SK-N-SH treated with all-trans-retinoic acid at 6 μM for 48 hours (cell line): Measurements from ENCODE around the gene ODAD3.
A peak's percentile ranks its signal among the peaks of the same experiment; 100 is the strongest.

ENCODE experiments used
- ATAC-seq: fragments of 200-7000 bp; cut with Tn5 transposase; 3 replicates; pipeline ENCODE4 v1.9.1; 2020; ENCODE audit warnings: mild to moderate bottlenecking, moderate library complexity
- ARNTL ChIP-seq: fragments of 450-650 bp; formaldehyde crosslinking; IDR thresholded peaks from 2 replicates; pipeline ENCODE4 v1.5.0; 2020; ENCODE audit warnings: low read depth, mild to moderate bottlenecking, moderate library complexity, borderline replicate concordance
- BACH2 ChIP-seq: fragments of 250-450 bp; sonication (Bioruptor Pico); IDR thresholded peaks from 2 replicates; pipeline ENCODE4 v1.9.0; 2021; ENCODE audit warnings: mild to moderate bottlenecking, borderline replicate concordance
- CREB5 ChIP-seq: fragments of 250-450 bp; sonication (Bioruptor Pico); IDR thresholded peaks from 2 replicates; pipeline ENCODE4 v1.5.1; 2020; ENCODE audit warnings: low read depth, mild to moderate bottlenecking, moderate library complexity
- CSRNP3 ChIP-seq: fragments of 250-450 bp; sonication (Bioruptor Pico); IDR thresholded peaks from 2 replicates; pipeline ENCODE4 v1.5.1; 2021; ENCODE audit warnings: mild to moderate bottlenecking, moderate library complexity
- ESRRG ChIP-seq: fragments of 250-450 bp; sonication (Bioruptor Pico); IDR thresholded peaks from 2 replicates; pipeline ENCODE4 v1.6.1; 2021; ENCODE audit warnings: mild to moderate bottlenecking
- GLIS3 ChIP-seq: fragments of 250-450 bp; sonication (Bioruptor Pico); IDR thresholded peaks from 2 replicates; pipeline ENCODE4 v1.5.0; 2020; ENCODE audit warnings: mild to moderate bottlenecking, moderate library complexity
- ISL1 ChIP-seq: fragments of 250-450 bp; sonication (Bioruptor Pico); IDR thresholded peaks from 2 replicates; pipeline ENCODE4 v2.1.2; 2022; ENCODE audit warnings: mild to moderate bottlenecking, moderate library complexity
- OSR1 ChIP-seq: fragments of 250-450 bp; sonication (Bioruptor Pico); IDR thresholded peaks from 2 replicates; pipeline ENCODE4 v1.8.0; 2022; ENCODE audit warnings: moderate library complexity, mild to moderate bottlenecking, inconsistent platforms
- PATZ1 ChIP-seq: fragments of 250-450 bp; sonication (Bioruptor Pico); IDR thresholded peaks from 2 replicates; pipeline ENCODE4 v1.8.0; 2020; ENCODE audit warnings: mild to moderate bottlenecking, moderate library complexity, borderline replicate concordance
- POU6F1 ChIP-seq: fragments of 250-450 bp; sonication (Bioruptor Pico); IDR thresholded peaks from 2 replicates; pipeline ENCODE4 v1.8.0; 2021; ENCODE audit warnings: low read depth, mild to moderate bottlenecking, moderate library complexity, borderline replicate concordance
- RARB ChIP-seq: fragments of 250-450 bp; sonication (Bioruptor Pico); IDR thresholded peaks from 2 replicates; pipeline ENCODE4 v1.8.0; 2021; ENCODE audit warnings: mild to moderate bottlenecking, moderate library complexity
- SNAI2 ChIP-seq: fragments of 250-450 bp; sonication (Bioruptor Pico); IDR thresholded peaks from 2 replicates; pipeline ENCODE4 v1.5.0; 2020; ENCODE audit warnings: mild to moderate bottlenecking, moderate library complexity
- TCF4 ChIP-seq: fragments of 250-450 bp; sonication (Bioruptor Pico); IDR thresholded peaks from 2 replicates; pipeline ENCODE4 v1.8.0; 2021; ENCODE audit warnings: mild to moderate bottlenecking, moderate library complexity, borderline replicate concordance
- TOX ChIP-seq: fragments of 250-450 bp; sonication (Bioruptor Pico); IDR thresholded peaks from 2 replicates; pipeline ENCODE4 v1.8.0; 2021; ENCODE audit warnings: mild to moderate bottlenecking, moderate library complexity, borderline replicate concordance
- TSHZ2 ChIP-seq: fragments of 250-450 bp; sonication (Bioruptor Pico); IDR thresholded peaks from 2 replicates; pipeline ENCODE4 v1.5.0; 2020; ENCODE audit warnings: mild to moderate bottlenecking, moderate library complexity
- ZFP3 ChIP-seq: fragments of 250-450 bp; sonication (Bioruptor Pico); IDR thresholded peaks from 2 replicates; pipeline ENCODE4 v1.5.0; 2020; ENCODE audit warnings: mild to moderate bottlenecking, moderate library complexity
- ZFP30 ChIP-seq: fragments of 450-650 bp; formaldehyde crosslinking; IDR thresholded peaks from 2 replicates; pipeline ENCODE4 v1.5.0; 2022; ENCODE audit warnings: mild to moderate bottlenecking, moderate library complexity
- ZNF565 ChIP-seq: fragments of 450-650 bp; formaldehyde crosslinking; conservative IDR thresholded peaks from 2 replicates; pipeline ENCODE4 v1.5.0; 2020; ENCODE audit warnings: low read depth, mild to moderate bottlenecking, moderate library complexity
- ZNF70 ChIP-seq: fragments of 450-650 bp; formaldehyde crosslinking; IDR thresholded peaks from 2 replicates; pipeline ENCODE4 v1.5.0; 2020; ENCODE audit warnings: mild to moderate bottlenecking, moderate library complexity

ODAD3 gene

GRCh38 chr19:11435057-11435832 lies at the start of gene ODAD3, which contains the start of gene PRKCSH:
Gene ODAD3 (minus strand): TSS chr19:11435121. CDS start chr19:11435016, 105 bp downstream.
Gene PRKCSH (plus strand): TSS chr19:11435635. CDS start chr19:11436118, 483 bp downstream.
- ATAC-seq = peak; percentile 98

GRCh38 chr19:11483366-11484111 lies 48.6 kb upstream of the ODAD3 start:
- TF ChIP-seq TSHZ2 (CRISPR knock-in tag) (no peak), BACH2 (CRISPR knock-in tag) (no peak), ZNF70 (CRISPR knock-in tag) (no peak), ESRRG (CRISPR knock-in tag) (no peak), POU6F1 (CRISPR knock-in tag) (no peak), ZFP30 (no peak), CREB5 (CRISPR knock-in tag) (no peak), GLIS3 (CRISPR knock-in tag) (no peak), SNAI2 (no peak), ZNF565 (no peak), RARB (no peak), OSR1 (CRISPR knock-in tag) (no peak), TCF4 (no peak), ARNTL (CRISPR knock-in tag) (no peak), TOX (CRISPR knock-in tag) (no peak), ISL1 (no peak), CSRNP3 (CRISPR knock-in tag) (no peak), PATZ1 (CRISPR knock-in tag) (no peak), ZFP3 (no peak)
- ATAC-seq = no peak

More at GRCh38 chr19:11435057-11435832, at the start of gene ODAD3, which contains the start of gene PRKCSH:
- peak; percentile 87 for TF ChIP-seq TSHZ2 (CRISPR knock-in tag)
- TF ChIP-seq TOX (CRISPR knock-in tag) = no peak
- no peak for TF ChIP-seq ZFP3
- no peak for TF ChIP-seq TCF4
- TF ChIP-seq BACH2 (CRISPR knock-in tag) = no peak
